Large intestine (tissue), 3 donors: Measurements from ENCODE around the gene KCNQ1OT1. TPM values are rescaled to one million over a fixed set of nuclear protein-coding genes. Genes with fewer than 3 reads are reported as not detected.

Experiments
- DNase-seq, 2 donors: peaks; one replicate each; pipeline versions ENCODE4 v3.0.0 to v3.0.0-alpha.2; 2013
- H3K27ac ChIP-seq: one replicate; pipeline ENCODE4 v1.5.1; 2013; ENCODE audit warnings: low read length
- H3K27me3 ChIP-seq: 2 replicates; pipeline ENCODE4 v1.6.1; 2013; ENCODE audit warnings: low read length; ENCODE audit not compliant: control insufficient read depth, insufficient read depth
- H3K36me3 ChIP-seq: 2 replicates; pipeline ENCODE4 v1.6.1; 2013; ENCODE audit warnings: low read length; ENCODE audit not compliant: control insufficient read depth, insufficient read depth
- H3K4me1 ChIP-seq: one replicate; pipeline ENCODE4 v1.6.1; 2013; ENCODE audit warnings: low read length; ENCODE audit not compliant: control insufficient read depth, insufficient read depth
- H3K4me3 ChIP-seq: one replicate; pipeline ENCODE4 v1.5.1; 2013; ENCODE audit warnings: low read length
- H3K9me3 ChIP-seq: one replicate; pipeline ENCODE4 v1.6.1; 2013; ENCODE audit warnings: mild to moderate bottlenecking, low read depth, low read length, moderate library complexity; ENCODE audit not compliant: control insufficient read depth
- WGBS: methylation state at CpG from one replicate; pipeline ENCODE4 v1.1.5; 2013; ENCODE audit warnings: low lambda C conversion rate; ENCODE audit not compliant: insufficient coverage; 5-methylcytosine and 5-hydroxymethylcytosine counted together
- polyA plus RNA-seq: library from polyadenylated mRNA; unstranded; fragments of 120-200 nt; gene quantifications from one replicate; pipeline ENCODE4 v1.2.1, GENCODE V29; 2013

The KCNQ1OT1 gene
- polyA plus RNA-seq, 1 donor, result 2.8 TPM

DNA sequence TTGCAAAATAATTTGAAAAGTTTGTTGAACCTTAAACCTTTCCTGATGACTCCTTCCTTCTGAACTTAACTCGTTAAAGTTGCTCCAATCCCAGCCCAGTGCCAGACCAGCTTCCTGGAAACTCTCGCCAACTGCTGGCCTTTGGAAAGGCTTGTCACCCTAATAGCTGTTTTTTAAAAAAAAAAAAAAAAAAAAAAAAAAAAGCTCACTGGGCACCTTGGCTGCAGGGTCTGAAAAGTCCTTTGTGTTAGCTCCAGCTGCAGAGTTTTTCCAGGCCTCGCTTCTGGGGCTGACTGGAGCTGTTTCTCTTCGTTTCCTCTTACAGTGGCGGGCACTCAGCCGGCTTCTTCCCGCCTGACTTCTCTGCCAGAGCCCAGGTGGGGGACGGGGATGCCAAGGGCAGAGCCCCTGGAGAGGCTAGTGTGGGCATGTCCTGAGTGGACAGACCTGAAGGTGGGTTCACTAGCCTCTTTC lies 25.1 kb downstream of the KCNQ1OT1 start:
- H3K9me3 ChIP-seq, result peaks cover 7% of the 10 kb centered on the region
- H3K4me1 ChIP-seq, result peaks cover 17% of the 10 kb centered on the region
- H3K4me3 ChIP-seq, result no peak overlapping the region
- H3K27ac ChIP-seq, result no peak overlapping the region
- WGBS, result no CpG with 5 or more reads among the region's 8 CpGs
- H3K27me3 ChIP-seq, result no peaks in the 10 kb centered on the region
- DNase-seq, result peak in 1 of 2 donors; percentile 33
- peaks cover 37% of the 10 kb centered on the region for H3K36me3 ChIP-seq

DNA sequence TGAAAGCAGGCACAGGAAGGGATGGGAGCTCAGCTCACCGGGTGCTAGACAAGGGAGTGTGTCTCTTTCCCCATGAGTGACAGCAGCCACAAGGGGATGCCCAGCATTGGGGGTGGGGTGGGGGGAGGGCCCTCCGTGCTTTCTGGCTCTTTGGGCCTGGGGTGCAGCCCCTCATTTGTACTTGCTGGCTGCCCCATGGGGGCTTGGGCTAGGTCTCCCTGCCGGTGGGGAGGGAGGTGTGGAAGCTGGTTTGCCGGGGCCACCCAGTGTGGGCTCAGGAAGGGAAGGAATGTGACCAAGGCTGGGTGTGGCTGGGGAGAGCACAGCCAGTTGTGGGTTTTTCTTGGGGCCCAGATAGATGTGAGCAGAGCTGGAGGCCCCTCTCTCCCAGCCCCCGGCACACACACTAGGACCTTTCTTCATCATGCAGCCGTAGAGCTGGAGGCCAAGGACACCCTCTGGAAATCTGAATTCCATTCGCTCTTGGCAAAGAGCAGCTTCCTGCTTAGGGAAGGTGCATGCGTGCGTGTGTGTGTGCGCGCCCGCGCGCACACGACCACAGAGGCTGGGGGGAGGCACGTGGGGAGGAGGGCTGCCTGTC lies 25.8 kb downstream of the KCNQ1OT1 start:
- WGBS, result no CpG with 5 or more reads among the region's 16 CpGs
- peaks cover 7% of the 10 kb centered on the region for H3K9me3 ChIP-seq
- no peak overlapping the region for H3K27ac ChIP-seq
- H3K4me3 ChIP-seq, result no peak overlapping the region
- peaks cover 17% of the 10 kb centered on the region for H3K4me1 ChIP-seq
- H3K36me3 ChIP-seq, result peaks cover 43% of the 10 kb centered on the region
- no peak for DNase-seq
- no peaks in the 10 kb centered on the region for H3K27me3 ChIP-seq

DNA sequence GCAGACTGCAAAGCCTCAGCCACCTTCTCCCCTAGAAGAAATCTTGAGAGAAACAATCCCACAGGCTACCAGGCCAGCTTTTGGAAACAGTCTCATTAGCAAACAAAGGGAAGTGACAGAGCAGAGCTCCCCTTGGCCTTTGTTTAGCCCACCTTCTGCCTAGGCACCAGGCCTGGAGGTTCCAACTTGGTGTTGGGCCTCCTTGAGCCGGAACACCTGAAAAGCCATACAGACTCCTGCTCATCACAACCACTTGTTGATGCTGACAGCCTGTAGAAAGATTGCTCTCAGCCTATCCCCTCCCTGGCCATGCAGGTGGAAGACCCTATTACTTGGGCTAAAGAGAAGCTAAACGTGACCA lies 26.6 kb downstream of the KCNQ1OT1 start:
- Histone ChIP-seq H3K27me3 (no peaks in the 10 kb centered on the region), H3K4me3 (no peak overlapping the region), H3K27ac (no peak overlapping the region), H3K4me1 (peaks cover 17% of the 10 kb centered on the region), H3K9me3 (peaks cover 7% of the 10 kb centered on the region), H3K36me3 (peaks cover 45% of the 10 kb centered on the region)
- no CpG with 5 or more reads among the region's 2 CpGs for WGBS
- DNase-seq, result no peak

DNA sequence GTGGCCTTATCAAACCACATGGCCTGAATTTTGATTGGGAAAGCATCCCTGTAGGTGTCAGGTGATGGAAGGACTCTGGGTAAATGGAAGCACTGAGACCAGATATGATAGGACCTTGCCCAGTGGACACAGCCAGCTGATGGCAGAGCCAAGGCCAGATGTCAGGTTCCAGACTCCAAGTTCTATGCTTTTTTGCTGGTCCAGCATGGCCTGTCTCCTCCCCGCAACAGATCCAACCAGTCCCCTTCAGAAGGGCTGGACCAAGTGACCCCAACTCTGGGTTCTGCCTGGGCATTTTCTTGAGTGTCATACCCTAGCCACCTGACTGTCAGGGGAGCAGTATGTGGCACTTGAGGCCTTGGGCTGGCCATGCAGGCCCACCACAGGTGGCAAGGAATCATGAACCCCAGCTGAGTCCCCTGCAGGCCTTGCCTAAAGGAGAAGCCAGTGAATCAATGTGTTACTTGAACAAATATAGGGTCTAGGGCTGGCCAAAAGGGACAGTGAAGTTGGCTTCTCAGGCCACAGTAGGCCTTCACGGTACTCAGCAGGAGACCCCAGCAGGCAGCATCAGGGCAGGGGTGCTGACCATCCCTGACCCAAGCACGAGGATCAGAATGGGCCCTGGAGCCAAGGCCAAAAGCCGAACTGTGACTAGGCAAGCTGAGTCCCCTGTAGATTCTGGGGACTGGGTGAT lies 27.1 kb downstream of the KCNQ1OT1 start:
- Histone ChIP-seq H3K27me3 (no peaks in the 10 kb centered on the region), H3K9me3 (peaks cover 7% of the 10 kb centered on the region), H3K4me3 (no peak overlapping the region), H3K4me1 (peaks cover 17% of the 10 kb centered on the region), H3K36me3 (peaks cover 45% of the 10 kb centered on the region), H3K27ac (no peak overlapping the region)
- no peak for DNase-seq
- no CpG with 5 or more reads among the region's 4 CpGs for WGBS

DNA sequence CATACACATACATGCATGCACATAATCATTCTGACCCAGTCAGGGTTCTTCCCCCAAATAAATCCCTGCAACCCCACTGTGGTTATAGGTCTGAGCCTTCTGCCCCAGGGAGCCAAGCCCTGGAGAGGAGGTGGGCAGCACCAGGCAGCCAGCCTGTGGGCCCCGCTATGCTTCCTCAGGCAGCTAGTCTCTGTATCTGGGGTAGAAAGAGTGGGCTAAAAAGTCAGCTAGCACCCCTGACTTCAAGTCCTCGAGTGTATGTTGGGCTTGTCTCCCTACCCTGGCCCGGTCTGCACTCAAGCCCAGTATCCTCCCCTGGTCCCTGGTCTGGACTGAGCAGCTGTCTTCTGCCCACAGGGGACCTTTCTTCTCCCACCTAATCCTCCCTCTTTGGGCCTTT lies 28.0 kb downstream of the KCNQ1OT1 start:
- H3K36me3 ChIP-seq, result peaks cover 48% of the 10 kb centered on the region
- no peak for DNase-seq
- H3K4me3 ChIP-seq, result no peak overlapping the region
- H3K27ac ChIP-seq, result no peak overlapping the region
- no CpG with 5 or more reads among the region's 3 CpGs for WGBS
- peaks cover 12% of the 10 kb centered on the region for H3K9me3 ChIP-seq
- H3K27me3 ChIP-seq, result no peaks in the 10 kb centered on the region
- peaks cover 17% of the 10 kb centered on the region for H3K4me1 ChIP-seq

DNA sequence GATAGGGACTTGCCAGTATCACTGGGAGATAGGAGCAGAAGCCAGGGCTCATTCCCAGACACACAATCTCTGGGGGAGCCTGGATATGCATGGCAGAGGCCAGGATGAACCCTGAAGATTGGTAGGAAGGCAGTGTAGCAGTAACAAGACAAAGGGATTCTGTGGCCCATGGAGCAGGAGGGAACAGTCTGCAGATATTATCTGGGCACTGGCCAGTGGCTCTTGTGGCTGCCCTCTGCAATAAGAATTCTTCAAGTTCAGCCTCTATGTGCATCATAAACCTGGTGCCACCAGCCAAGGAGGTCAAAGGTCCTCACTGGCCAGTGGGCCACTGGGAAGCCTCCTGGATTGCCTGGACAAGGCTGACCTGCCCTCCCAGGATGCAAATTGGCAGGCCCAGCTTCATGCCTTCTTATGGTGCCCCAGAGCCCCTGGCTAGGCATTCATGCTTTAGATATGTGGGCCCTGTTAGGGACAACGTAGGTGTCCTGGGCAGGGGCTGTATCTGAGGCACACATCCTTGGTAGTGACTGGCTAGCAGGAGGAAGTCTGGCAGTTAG lies 29.2 kb downstream of the KCNQ1OT1 start:
- Histone ChIP-seq H3K36me3 (peaks cover 51% of the 10 kb centered on the region), H3K9me3 (peaks cover 16% of the 10 kb centered on the region), H3K4me1 (peaks cover 13% of the 10 kb centered on the region), H3K27ac (no peak overlapping the region), H3K4me3 (no peak overlapping the region), H3K27me3 (no peaks in the 10 kb centered on the region)
- no CpG with 5 or more reads among the region's 1 CpG for WGBS
- DNase-seq, result no peak

DNA sequence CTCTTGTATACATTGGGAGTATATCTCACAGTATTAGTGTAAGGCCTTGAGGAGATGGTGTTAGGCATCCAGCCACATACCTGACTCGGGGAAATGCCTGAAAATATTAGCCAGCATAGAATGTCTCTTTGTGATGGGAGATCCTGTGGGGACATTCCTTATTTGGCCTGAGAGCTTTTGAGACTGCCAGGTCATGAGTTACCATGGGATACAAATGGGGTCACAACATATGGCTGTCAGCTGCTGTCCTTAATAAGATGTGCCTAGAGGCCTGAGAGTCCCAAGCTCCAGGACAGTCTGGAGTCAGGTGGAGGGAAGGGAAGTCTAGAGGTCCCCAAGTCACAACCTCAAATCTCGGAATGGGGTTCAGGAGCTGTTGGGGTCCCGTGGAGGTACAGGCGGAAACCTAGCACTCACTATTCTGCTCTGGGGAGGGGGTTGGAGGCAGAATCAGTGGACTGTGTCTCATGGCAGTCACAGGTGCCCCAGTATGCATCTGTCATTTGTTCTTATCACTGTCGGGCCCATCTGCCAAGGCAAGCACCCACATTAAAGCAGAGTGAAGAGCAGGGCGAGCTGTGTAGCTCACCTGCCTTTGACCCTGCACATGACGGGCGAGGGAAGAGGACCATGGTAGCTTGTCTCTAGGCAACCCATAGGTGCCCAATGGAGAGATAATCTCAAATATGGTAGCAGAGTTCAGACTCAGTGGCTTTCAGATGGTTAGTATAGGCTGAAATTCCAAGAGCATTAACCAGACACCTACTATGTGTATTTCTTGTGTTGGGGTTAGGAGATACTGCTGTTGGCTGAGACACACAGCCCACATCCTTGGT lies 29.9 kb downstream of the KCNQ1OT1 start:
- H3K27ac ChIP-seq, result no peak overlapping the region
- DNase-seq, result no peak
- peaks cover 21% of the 10 kb centered on the region for H3K9me3 ChIP-seq
- peaks cover 56% of the 10 kb centered on the region for H3K36me3 ChIP-seq
- H3K4me1 ChIP-seq, result peaks cover 10% of the 10 kb centered on the region
- WGBS, result no CpG with 5 or more reads among the region's 8 CpGs
- no peaks in the 10 kb centered on the region for H3K27me3 ChIP-seq
- H3K4me3 ChIP-seq, result no peak overlapping the region

DNA sequence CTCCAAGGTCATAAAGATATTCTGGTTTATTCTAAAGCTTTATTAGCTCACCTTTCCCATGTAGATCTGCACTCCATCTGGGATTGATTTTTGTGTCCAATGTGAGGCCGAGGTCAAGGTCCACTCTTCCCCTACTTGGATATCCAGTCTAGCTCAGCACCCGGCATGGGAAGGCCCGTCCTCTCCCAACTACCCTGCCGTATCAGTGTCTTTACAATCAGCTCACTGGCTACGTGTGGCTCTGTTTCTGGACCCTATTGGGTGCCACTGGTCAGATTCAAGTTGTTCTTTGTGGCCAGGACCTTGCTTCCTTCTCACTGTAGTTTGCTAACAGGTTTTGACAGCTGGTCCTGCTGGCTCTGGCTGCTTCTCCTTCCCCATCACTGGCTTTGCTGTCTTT lies 30.9 kb downstream of the KCNQ1OT1 start:
- Histone ChIP-seq H3K27me3 (no peaks in the 10 kb centered on the region), H3K27ac (no peak overlapping the region)
- no CpG with 5 or more reads among the region's 5 CpGs for WGBS

DNA sequence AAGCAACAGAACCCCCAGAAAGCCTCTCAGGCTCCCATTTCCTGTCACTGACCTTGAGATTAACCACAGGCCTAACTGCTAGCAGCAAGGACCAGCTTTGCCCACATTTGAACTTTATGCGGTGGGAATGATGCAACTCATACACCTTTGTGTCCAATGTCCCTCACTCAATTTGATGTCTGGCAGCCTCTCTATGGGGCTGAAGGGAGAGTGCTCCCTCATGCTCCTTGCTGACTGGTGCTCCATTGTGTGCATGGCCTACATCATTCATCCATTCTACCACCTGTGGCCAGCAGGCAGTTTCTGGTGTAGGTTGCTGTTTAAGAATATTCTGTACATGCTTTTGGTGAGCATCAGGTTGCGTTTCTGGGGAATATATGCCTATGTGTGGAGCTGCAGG lies 31.9 kb downstream of the KCNQ1OT1 start:
- no peak overlapping the region for H3K27ac ChIP-seq
- DNase-seq, result no peak
- no peaks in the 10 kb centered on the region for H3K4me1 ChIP-seq
- H3K27me3 ChIP-seq, result no peaks in the 10 kb centered on the region
- peaks cover 24% of the 10 kb centered on the region for H3K9me3 ChIP-seq
- peaks cover 59% of the 10 kb centered on the region for H3K36me3 ChIP-seq
- H3K4me3 ChIP-seq, result no peak overlapping the region
- no CpG with 5 or more reads among the region's 2 CpGs for WGBS

More for the DNA sequence above, 30.9 kb downstream of the KCNQ1OT1 start:
- peak in 1 of 2 donors; percentile 31 for DNase-seq
- Histone ChIP-seq H3K36me3 (peaks cover 57% of the 10 kb centered on the region), H3K4me1 (peaks cover 1% of the 10 kb centered on the region), H3K9me3 (peaks cover 24% of the 10 kb centered on the region), H3K4me3 (no peak overlapping the region)

DNA sequence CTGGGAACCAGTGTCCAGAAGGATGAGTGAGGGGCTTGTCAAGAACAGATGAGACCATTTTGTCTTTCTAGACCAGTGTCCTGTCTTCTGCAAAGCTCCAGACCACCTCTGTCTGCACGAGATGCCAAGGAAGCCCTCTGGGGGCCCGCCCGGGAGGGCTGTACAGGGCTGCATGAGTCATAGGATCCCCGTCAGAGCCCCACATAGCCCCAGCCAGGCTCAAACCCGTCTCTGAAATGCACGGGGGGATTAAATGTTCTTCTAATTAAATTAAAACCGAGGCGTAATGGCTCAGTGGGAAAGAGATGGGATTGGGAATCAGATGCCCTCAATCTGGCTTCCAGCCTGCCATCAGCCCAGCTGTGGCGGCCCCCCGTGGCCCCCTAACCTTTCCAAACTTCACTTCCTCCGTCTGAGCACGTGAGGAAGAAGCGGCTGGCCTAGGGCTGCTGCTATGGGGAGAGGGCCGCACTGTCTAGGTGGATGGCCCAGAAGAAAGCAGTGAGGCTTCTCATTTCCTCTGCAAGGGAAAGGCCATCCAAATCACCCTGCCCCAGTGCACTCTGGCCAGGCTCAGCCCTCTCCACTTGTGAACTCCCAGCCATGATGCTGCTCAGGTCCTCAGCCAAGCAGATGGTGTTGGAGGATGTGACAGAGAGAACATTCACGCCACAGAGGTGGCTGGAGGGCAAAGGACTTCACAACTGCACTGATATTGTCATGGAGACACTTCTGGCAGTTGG lies 32.8 kb downstream of the KCNQ1OT1 start:
- Histone ChIP-seq H3K4me1 (no peaks in the 10 kb centered on the region), H3K36me3 (peaks cover 65% of the 10 kb centered on the region), H3K4me3 (no peak overlapping the region), H3K9me3 (peaks cover 33% of the 10 kb centered on the region), H3K27me3 (no peaks in the 10 kb centered on the region), H3K27ac (no peak overlapping the region)
- no peak for DNase-seq
- WGBS, result no CpG with 5 or more reads among the region's 15 CpGs
